Activated CD8-positive, alpha-beta memory T cell treated with anti-CD3 and anti-CD28 coated beads, Interleukin-2, amount 50 U/mL, for 1 hour (primary cell): ENCODE results near the gene SMCO2.
"Not testable (repeated sequence)": the region's sequence is repeated elsewhere in the genome, so short reads cannot be mapped to it uniquely, and the experiment has no call there.

Experiments used
- DNase-seq: peaks from one replicate; pipeline ENCODE4 v3.0.0-alpha.2; 2020; ENCODE audit errors: extremely low read depth

Gene SMCO2

DNA sequence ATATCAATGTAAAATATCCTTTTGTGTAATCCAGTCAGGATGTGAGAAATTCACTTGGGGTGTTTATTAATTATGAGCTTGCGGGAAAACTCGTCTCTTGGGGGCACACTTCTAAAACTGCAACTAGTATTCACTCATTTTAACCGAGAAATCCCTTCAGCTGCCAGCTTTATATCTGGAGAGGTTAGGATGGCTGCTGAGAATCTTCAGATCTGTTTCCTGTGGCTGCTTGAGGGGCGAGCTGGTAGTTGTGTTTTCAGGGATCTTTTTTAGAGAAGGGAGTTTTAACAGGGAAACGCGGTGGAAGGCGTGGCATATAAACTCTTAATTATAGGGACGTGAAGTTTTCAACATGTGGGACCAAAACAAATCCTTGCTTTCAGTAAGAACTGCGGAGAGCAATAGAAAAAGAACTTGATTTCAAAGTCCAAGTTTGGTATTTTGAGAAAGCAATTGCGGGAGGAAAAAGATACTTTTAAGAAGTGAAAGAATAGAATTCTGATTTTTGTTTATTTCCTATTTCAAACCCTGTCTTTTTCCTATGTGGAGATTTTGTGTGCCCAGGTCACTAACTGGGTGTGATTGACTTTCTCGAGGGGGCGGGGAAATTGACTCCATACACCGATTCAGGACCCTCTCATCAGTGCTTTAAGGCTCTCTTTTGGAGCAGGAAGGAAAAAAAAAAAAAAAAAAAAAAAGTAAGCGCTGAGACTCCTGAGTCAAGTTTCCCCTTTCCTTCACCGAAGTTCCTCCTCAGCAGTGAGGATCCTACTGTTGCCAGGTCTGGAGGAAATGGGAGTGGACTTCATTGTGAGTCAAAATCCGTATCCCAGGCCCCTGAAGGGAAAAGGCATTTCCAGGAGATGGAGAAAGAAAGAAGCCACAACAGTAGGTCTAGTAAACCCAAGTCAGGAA, 78.6 kb downstream of the SMCO2 start:
- DNase-seq, result no peak

DNA sequence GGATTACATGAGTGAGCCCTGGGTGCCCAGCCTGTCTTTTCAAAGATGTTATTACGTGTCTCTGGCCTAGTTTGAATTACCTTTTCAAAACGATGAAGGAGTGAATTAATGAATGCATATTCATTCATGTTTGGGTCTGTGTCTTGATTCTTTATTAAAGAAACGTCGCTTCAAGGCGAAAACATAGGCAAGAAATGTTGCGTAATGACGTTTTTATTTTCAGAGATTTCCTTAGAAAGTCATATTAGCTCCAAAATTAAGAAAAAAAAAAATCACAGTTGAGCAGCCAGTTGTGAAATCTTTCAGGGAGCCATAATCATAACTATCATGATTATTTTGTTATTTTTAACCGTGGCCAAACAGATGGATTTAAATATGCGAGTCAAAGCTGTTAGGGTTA, 81.0 kb downstream of the SMCO2 start:
- DNase-seq, result no peak

DNA sequence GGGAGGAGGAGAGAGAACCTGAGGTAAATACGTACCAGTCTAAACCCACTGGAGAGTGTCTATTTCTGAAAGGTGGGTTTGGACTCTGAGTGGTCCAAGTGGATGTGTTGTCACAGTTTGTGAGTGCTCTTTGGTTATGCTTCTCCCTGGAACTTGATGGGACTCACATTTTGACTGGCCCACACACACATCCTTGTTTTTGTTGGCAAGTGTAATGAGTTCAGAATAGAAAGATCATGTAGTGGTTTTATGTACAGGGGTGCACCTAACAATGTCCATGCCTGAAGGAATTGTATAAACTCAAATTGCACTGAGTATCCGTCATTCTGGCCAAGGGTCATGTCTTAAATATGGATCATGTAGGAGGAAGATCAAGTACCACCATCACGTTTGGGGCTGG, 82.3 kb downstream of the SMCO2 start:
- no peak for DNase-seq

GRCh38 chr12:27530157-27530922, 83.8 kb downstream of the SMCO2 start:
- DNase-seq, result no peak

DNA sequence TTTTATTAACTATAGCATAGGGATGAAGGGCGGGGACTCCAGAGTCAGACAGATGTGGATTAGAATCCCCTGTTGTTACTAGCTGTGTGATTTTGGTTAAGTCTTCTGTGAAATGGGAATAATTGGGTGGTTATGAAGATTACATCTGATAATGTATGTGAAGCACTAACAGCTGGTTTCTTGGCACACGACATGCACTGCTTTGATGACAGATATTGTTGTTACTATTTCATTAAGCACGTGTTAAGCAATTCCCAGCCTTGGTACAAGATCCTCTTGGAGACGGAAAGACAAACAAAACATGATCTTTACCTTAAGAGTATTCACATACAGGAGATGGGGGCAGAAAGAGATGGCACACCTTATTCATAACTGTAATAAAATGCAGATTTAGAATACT, 85.4 kb downstream of the SMCO2 start:
- DNase-seq, result no peak

DNA sequence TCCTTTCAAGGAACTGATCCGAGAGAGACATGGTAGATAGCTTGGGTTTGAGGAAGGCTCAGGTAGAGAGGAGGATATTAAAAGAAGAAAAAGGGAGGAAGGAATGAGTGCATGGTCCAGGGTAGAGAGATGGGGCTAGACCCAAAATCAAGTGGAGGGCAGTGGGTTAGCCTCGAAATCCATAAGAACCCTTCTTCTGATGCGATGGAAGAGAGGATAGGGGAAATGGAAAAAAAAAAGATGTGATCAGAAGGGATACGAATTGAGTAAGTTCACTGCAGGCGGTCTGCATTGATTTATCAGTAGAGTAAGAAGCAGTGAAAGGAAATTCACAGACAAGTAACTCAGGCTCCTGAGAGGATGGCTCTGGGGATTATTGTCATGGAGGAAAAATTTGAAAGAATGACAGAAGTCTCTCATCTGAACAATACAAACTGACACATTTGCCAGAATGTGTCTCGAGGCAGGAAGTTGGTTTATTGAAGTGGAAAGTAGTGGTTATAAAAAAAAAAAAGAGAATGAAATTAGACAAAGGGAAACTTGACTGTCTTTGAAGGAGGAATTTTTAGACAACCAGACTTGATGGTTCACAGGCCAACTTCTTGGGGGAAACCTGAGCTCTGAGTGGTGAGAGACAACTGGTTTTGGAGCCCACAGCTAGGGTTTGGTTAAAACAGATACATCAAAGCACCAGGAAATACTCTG, 87.7 kb downstream of the SMCO2 start:
- DNase-seq, result no peak

GRCh38 chr12:27534765-27535161, 88.2 kb downstream of the SMCO2 start:
- no peak for DNase-seq

GRCh38 chr12:27535318-27535717, 88.8 kb downstream of the SMCO2 start:
- DNase-seq, result no peak

- DNase-seq, result no peak
Observed at GRCh38 chr12:27537855-27538675, 91.5 kb downstream of the SMCO2 start.

DNA sequence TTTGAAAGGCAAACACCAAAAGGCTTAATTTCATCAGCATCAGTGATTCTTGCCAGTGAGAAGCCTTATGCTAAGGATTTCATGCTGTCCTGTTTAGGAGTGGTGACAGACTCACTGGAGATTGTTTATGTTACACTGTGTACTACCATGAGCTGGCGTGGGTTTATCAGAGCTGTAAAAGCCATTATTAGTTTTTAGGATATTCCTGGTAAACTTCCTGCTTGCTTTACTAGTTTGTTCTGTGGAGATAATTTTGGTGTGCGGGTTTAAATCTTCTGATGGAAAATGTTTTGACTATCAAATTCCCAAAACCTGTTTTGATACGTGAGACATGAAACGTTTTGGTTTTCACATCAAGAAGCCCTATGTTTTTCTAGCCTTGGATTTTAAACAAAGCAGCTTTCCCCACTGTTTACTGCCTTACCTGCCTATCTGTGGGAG, 92.7 kb downstream of the SMCO2 start:
- DNase-seq, result no peak

DNA sequence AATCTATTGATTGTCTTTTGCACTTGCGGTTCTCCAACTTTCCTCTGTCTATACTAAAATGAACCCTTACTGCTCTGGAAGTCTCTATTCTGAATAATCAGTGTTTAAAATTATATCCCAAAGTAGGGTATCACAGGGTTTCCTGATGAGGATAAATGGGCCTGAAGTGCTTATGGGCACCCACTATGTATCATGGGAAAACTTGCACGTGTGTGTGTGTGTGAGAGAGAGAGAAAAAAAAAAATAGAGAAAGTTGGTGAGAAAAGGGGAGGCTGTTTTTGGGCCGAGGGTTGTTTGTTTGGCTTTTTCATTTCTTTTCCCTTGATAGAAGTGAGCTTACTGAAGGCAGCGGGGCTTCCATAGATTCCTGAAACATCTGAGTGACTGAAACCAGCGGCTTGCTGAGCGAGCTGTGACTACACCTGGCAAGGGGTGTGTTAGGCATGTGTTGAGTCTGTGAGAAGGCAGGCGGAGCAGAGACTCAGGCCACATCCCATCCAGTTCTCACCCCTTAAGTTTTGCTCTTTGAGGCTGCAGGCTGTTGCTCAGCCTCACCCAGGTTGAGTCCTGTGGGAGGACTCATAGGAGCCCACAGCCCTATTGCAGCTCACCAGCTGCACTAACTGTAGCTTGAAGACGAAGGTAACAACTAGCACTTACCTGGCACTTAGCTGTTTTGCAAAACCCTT, 94.6 kb downstream of the SMCO2 start:
- no peak for DNase-seq

GRCh38 chr12:27542628-27543027, 96.1 kb downstream of the SMCO2 start:
- no peak for DNase-seq

- not testable (repeated sequence) for DNase-seq
Observed at GRCh38 chr12:27544858-27545257, 98.3 kb downstream of the SMCO2 start.

DNA sequence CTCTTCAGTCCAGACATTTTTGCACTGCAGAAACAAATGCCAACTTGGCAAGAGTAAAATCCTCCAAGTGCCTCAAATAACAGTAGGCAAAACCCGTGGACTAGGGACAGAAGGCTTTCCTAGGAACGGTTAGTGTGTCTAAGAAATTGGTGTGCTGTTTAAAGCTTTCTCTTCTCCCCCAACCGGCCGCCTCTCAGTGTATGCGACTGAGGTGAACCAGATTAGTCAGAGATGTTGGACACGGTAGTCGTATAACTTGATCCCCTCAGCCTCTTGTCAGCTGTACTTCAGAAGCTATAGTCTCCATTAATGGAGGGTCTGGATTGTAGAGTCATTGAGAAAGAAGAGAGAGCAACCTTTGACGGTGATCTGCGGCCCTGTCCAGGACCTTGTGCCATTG, 99.1 kb downstream of the SMCO2 start:
- DNase-seq, result no peak

- DNase-seq, result no peak
Observed at GRCh38 chr12:27547592-27547991, 101.1 kb downstream of the SMCO2 start.

- DNase-seq, result no peak
Observed at GRCh38 chr12:27548301-27549199, 102.0 kb downstream of the SMCO2 start.

- no peak for DNase-seq
Observed at GRCh38 chr12:27549236-27549800, 102.8 kb downstream of the SMCO2 start.

DNA sequence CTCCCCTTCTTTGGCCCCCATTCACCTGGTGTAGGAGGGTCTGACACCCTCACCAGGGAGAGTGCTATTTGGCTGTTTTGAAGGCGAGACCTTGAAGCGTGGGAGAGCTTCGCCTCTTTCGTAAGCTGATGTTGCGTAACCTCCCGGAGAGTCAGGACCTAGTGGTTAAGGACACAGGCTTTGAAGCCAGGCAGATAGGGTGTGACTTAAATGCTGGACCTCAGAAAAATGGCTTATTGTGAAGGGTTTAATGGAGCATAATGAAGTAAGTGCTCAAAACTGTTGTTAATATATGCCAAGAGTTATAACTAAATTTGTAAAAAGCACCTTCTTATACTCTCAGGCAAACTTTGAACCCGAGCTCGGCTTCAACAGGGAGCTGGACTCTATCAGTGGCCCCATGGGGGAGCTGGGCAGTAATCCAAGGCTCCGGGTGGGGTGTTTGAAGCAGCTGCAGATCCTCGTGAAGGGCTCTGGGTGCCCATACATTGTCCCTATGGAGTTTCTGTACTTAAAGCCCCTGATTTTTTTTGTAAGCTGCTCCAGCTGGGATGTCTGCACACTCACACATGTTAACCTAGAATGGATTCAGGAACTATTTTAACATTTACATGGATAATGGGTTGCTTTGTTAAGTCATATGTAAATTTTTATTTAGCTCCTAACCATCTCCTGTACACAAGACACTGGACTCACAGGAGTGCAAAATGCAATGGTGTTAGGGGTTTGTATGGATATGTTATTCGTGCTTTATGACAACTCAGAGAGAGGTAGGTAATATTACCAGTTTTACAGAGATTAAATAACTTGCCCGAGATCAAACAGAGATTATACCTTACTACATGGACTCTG, 103.5 kb downstream of the SMCO2 start:
- DNase-seq, result no peak

DNA sequence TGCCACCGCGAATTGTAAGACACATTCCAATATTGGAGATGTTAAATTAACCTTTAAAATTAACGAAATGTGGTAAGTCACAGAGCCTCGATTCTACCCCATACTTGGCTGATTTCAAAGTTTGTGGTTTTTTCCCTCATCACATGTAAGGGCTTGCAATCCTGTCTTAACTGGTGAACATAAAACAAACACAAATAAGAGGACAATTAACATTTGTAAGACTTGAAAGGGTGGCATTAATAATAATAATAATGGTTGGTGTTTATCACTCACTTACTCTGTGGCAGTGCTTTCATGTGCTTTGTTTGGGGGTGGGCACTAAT, 104.1 kb downstream of the SMCO2 start:
- no peak for DNase-seq
